Upper lobe of right lung (tissue), 1 donor: Measurements from ENCODE around the gene PPT1. TPM values are rescaled to one million over a fixed set of nuclear protein-coding genes. Genes with fewer than 3 reads are reported as not detected.

Source experiments
- ATAC-seq: fragments of 200-7000 bp; cut with Tn5 transposase; one replicate; pipeline ENCODE4 v1.9.1; 2020; ENCODE audit warnings: mild to moderate bottlenecking, moderate library complexity
- DNase-seq: peaks from one replicate; pipeline ENCODE4 v3.0.0-alpha.2; 2020
- H3K27ac ChIP-seq: fragments of 200-600 bp; one replicate; pipeline ENCODE4 v1.8.0; 2022
- H3K27me3 ChIP-seq: fragments of 200-600 bp; one replicate; pipeline ENCODE4 v1.8.0; 2022; ENCODE audit warnings: mild to moderate bottlenecking
- H3K36me3 ChIP-seq: fragments of 200-600 bp; one replicate; pipeline ENCODE4 v1.8.0; 2022
- H3K4me1 ChIP-seq: fragments of 200-600 bp; one replicate; pipeline ENCODE4 v1.8.0; 2022
- H3K4me3 ChIP-seq: fragments of 200-600 bp; one replicate; pipeline ENCODE4 v1.8.0; 2022; ENCODE audit warnings: mild to moderate bottlenecking
- H3K9me3 ChIP-seq: fragments of 200-600 bp; one replicate; pipeline ENCODE4 v1.8.0; 2022
- CTCF ChIP-seq: fragments of 200-600 bp; IDR thresholded peaks from one replicate; pipeline ENCODE4 v1.8.0; 2022; ENCODE audit warnings: antibody characterized with exemption
- intact Hi-C: fragments of 100-400 bp; cut with DNase I; formaldehyde crosslinking; loops from one replicate; pipeline ENCODE4 v1.11.0; 2022
- total RNA-seq: library from RNA; stranded (reverse); fragmentation: NEBNext Ultra II Directional; extraction: Animal tissue kit (Norgen Biotek cat#: 25700); gene quantifications from one replicate; pipeline ENCODE4 v1.2.1, GENCODE V29; 2021
- donor health status: DM: no; HTN: yes; CAD: no; lungs with severe emphysema.

The PPT1 gene
- total RNA-seq, 1 donor from 2014 or later, result 166 TPM

- Histone ChIP-seq H3K36me3 (peaks cover 100% of the 10 kb centered on the region), H3K4me1 (peaks cover 16% of the 10 kb centered on the region), H3K27ac (no peak overlapping the region), H3K4me3 (no peak overlapping the region), H3K9me3 (no peaks in the 10 kb centered on the region), H3K27me3 (no peaks in the 10 kb centered on the region)
- ATAC-seq (no peak), DNase-seq (no peak)
- TF ChIP-seq CTCF, result no peak
- intact Hi-C loops, result no loop called here
Measured at GRCh38 chr1:40067851-40068250, 29.2 kb downstream of the PPT1 start.

- no peak overlapping the region for H3K27ac ChIP-seq
- H3K4me3 ChIP-seq, result no peak overlapping the region
- no peak for DNase-seq
- H3K27me3 ChIP-seq, result no peaks in the 10 kb centered on the region
- H3K4me1 ChIP-seq, result peaks cover 19% of the 10 kb centered on the region
- no peaks in the 10 kb centered on the region for H3K9me3 ChIP-seq
- TF ChIP-seq CTCF, result no peak
- no peak for ATAC-seq
- peaks cover 99% of the 10 kb centered on the region for H3K36me3 ChIP-seq
- intact Hi-C loops, result no loop called here
Measured at GRCh38 chr1:40067023-40067422, 30.0 kb downstream of the PPT1 start.

DNA sequence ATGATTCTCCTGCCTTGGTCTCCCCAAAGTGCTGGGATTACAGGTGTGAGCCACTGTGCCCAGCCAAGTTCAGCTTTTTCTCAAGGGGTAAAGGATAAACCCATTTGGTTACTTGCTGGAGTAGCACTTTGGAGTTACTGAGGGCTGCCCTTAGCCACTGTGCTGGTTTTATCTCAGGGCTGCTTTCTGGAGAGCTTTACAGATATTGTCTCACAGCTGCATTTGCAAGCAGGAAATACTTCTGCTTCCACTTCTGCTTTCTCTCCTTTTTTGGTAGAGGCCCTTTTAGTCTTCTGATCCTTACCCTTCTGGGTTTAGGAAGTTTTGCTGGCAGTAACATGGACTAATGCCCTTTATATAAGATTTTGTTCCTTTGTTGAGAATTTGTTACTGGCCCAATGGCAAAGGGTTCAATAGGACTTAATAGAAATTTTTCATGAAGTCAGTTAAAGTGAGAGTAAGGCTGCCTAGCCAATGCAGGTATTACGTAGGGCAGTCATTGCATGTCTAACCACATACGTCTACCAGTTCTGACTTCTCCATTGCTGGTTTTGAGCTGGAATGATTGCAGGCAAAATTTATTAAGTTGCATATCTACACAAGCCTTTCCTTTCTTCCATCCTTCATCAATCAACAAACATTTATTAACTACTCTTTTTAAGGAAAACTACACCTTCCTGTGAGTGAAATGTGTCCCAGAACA lies 32.1 kb downstream of the PPT1 start:
- peaks cover 40% of the 10 kb centered on the region for H3K4me1 ChIP-seq
- peak; percentile 74 for ATAC-seq
- TF ChIP-seq CTCF, result no peak
- H3K27me3 ChIP-seq, result no peaks in the 10 kb centered on the region
- no peak for DNase-seq
- H3K4me3 ChIP-seq, result no peak overlapping the region
- no peaks in the 10 kb centered on the region for H3K9me3 ChIP-seq
- H3K36me3 ChIP-seq, result peaks cover 99% of the 10 kb centered on the region
- intact Hi-C loops, result no loop called here
- H3K27ac ChIP-seq, result peak overlapping the region; percentile 34

GRCh38 chr1:40059960-40060750 lies 36.9 kb downstream of the PPT1 start:
- no peak for TF ChIP-seq CTCF
- no peak for DNase-seq
- peak; percentile 65 for ATAC-seq
- Histone ChIP-seq H3K36me3 (peaks cover 77% of the 10 kb centered on the region), H3K27me3 (no peaks in the 10 kb centered on the region), H3K4me3 (no peak overlapping the region), H3K9me3 (no peaks in the 10 kb centered on the region), H3K4me1 (peaks cover 88% of the 10 kb centered on the region), H3K27ac (peak overlapping the region; percentile 79)
- intact Hi-C loops, result no loop called here

DNA sequence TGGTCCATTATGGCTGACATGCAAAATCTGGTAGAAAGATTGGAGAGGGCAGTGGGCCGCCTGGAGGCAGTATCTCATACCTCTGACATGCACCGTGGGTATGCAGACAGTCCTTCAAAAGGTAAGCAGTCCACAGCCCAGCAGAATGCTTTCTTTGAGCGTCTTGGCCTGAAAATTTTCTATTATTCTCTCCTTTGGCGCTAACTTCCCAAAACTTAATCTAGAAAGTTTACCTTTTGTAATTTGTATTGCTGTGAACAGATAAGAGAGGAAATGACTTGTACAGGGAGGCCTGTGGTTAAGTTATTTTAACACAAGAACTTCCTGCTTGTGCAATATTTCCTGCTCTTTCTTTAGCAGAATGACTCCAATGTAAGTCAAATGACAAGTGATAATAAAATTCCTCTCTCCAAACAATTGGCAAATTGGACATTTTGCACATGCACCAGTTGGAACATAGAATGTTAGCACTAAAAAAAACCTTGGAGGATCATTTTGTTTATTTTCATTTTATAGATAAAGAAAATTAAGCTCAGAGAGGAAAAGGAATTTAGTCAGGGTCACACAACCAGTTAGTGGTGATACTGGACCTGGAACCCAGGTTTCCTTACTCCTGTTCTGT lies 37.6 kb downstream of the PPT1 start:
- Histone ChIP-seq H3K4me3 (no peak overlapping the region), H3K9me3 (no peaks in the 10 kb centered on the region), H3K4me1 (peaks cover 84% of the 10 kb centered on the region), H3K36me3 (peaks cover 75% of the 10 kb centered on the region), H3K27me3 (no peaks in the 10 kb centered on the region), H3K27ac (peak overlapping the region; percentile 79)
- no peak for TF ChIP-seq CTCF
- DNase-seq, result no peak
- intact Hi-C loops, result no loop called here
- ATAC-seq, result peak; percentile 73
